ENCODE measurements around the gene GMIP.

DNA sequence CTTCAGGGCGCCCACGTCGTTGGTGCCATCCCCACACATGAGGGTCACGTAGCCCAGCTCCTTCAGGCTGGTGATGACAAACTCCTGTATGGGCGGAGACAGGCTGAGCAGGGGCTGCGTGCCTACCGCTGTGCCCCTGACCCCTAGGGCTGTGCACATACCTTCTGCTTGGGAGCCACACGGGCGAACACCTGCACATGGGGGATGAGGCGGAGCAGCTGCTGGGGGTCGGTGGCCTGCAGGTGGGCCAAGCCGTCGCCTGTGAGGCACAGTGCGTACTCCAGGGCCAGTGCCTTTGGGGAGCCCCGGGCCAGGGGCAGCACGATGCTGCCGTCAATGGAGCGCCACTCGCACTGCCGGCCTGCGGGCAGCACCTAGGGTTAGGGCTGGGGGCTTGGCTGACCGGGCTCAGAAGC is 6.1 kb upstream of the GMIP start:
- TF ChIP-seq, protein P1, sequence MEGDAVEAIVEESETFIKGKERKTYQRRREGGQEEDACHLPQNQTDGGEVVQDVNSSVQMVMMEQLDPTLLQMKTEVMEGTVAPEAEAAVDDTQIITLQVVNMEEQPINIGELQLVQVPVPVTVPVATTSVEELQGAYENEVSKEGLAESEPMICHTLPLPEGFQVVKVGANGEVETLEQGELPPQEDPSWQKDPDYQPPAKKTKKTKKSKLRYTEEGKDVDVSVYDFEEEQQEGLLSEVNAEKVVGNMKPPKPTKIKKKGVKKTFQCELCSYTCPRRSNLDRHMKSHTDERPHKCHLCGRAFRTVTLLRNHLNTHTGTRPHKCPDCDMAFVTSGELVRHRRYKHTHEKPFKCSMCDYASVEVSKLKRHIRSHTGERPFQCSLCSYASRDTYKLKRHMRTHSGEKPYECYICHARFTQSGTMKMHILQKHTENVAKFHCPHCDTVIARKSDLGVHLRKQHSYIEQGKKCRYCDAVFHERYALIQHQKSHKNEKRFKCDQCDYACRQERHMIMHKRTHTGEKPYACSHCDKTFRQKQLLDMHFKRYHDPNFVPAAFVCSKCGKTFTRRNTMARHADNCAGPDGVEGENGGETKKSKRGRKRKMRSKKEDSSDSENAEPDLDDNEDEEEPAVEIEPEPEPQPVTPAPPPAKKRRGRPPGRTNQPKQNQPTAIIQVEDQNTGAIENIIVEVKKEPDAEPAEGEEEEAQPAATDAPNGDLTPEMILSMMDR (IDR thresholded peaks at IDR 0.05; ENCODE audit: insufficient read depth, low read length), result no peak
- TF ChIP-seq POLR2AphosphoS5 (IDR thresholded peaks at IDR 0.05; ENCODE audit: low read depth) (no peak), GABPA (IDR thresholded peaks at IDR 0.05; ENCODE audit: low read depth) (no peak)
- TF ChIP-seq, protein P2, sequence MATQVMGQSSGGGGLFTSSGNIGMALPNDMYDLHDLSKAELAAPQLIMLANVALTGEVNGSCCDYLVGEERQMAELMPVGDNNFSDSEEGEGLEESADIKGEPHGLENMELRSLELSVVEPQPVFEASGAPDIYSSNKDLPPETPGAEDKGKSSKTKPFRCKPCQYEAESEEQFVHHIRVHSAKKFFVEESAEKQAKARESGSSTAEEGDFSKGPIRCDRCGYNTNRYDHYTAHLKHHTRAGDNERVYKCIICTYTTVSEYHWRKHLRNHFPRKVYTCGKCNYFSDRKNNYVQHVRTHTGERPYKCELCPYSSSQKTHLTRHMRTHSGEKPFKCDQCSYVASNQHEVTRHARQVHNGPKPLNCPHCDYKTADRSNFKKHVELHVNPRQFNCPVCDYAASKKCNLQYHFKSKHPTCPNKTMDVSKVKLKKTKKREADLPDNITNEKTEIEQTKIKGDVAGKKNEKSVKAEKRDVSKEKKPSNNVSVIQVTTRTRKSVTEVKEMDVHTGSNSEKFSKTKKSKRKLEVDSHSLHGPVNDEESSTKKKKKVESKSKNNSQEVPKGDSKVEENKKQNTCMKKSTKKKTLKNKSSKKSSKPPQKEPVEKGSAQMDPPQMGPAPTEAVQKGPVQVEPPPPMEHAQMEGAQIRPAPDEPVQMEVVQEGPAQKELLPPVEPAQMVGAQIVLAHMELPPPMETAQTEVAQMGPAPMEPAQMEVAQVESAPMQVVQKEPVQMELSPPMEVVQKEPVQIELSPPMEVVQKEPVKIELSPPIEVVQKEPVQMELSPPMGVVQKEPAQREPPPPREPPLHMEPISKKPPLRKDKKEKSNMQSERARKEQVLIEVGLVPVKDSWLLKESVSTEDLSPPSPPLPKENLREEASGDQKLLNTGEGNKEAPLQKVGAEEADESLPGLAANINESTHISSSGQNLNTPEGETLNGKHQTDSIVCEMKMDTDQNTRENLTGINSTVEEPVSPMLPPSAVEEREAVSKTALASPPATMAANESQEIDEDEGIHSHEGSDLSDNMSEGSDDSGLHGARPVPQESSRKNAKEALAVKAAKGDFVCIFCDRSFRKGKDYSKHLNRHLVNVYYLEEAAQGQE (IDR thresholded peaks at IDR 0.05; ENCODE audit: insufficient replicate concordance, low read depth), result no peak

All from HL-60 (cell line).